B cell (primary cell): ENCODE measurements around the gene NRG2.

Source experiments
- CTCF ChIP-seq: fragments of 200-600 bp; IDR thresholded peaks from one replicate; pipeline ENCODE4 v1.8.0; 2022; ENCODE audit warnings: antibody characterized with exemption, mild to moderate bottlenecking
- EZH2 ChIP-seq: IDR thresholded peaks from 2 replicates; pipeline ENCODE4 v1.6.1; 2012; ENCODE audit warnings: borderline replicate concordance, low read depth, mild to moderate bottlenecking, moderate library complexity, low read length; ENCODE audit not compliant: insufficient read depth, poor library complexity, severe bottlenecking

DNA sequence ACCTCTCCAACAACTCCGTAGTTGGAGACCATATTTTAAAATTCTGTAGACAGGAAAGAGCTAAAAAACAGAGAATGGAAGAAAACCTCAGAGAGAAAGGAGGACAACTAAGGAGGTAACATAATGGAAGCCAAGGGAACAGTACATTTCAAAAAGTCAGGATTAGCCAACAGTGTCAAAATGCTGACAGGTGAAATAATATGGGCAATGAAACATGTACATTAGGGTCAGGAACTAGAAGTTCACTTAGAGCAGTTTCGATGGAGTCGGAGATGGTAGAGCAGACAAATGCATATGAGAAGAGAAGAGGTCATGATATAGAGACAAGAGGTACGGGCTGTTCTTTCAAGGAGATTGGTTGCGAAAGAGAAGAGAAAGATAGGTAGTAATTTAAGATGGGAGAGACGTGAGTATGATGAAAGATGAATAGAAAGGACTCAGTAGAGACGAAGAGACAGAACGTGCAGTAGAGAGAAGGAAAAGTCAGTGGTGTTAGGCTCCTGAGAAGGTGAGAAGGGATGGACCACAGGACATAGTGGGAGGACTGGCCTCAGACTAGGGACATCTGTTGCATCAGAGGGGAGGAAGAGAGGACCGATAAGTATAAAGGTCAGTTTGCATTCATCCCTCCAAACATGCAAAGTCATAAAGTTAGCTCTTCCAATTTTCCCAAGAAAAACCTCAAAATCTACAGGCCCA lies 25.6 kb downstream of the NRG2 start:
- TF ChIP-seq EZH2 (no peak), CTCF (no peak)
